Measurements from ENCODE around the gene TPD52L2.
"Not testable (repeated sequence)": the region's sequence is repeated elsewhere in the genome, so short reads cannot be mapped to it uniquely, and the experiment has no call there.

TPD52L2 gene

GRCh38 chr20:63855363-63856097 is 9.5 kb upstream of the TPD52L2 start:
- in situ Hi-C loops (cut with HindIII; ENCODE audit: low sequenced_read_pairs): no loop called here

GRCh38 chr20:63856098-63856511 is 9.0 kb upstream of the TPD52L2 start:
- in situ Hi-C loops (cut with HindIII; ENCODE audit: low sequenced_read_pairs): no loop called here

- in situ Hi-C loops (cut with HindIII; ENCODE audit: low sequenced_read_pairs): no loop called here
Measured at GRCh38 chr20:63857764-63858392, 7.2 kb upstream of the TPD52L2 start.

- in situ Hi-C loops (cut with HindIII; ENCODE audit: low sequenced_read_pairs): no loop called here
Measured at GRCh38 chr20:63858393-63859165, 6.5 kb upstream of the TPD52L2 start.

- in situ Hi-C loops (cut with HindIII; ENCODE audit: low sequenced_read_pairs): no loop called here
Measured at GRCh38 chr20:63859166-63859699, 5.8 kb upstream of the TPD52L2 start.

- in situ Hi-C loops (cut with HindIII; ENCODE audit: low sequenced_read_pairs): no loop called here
Measured at GRCh38 chr20:63860325-63861051, 4.6 kb upstream of the TPD52L2 start.

- in situ Hi-C loops (cut with HindIII; ENCODE audit: low sequenced_read_pairs): no loop called here
Measured at GRCh38 chr20:63861365-63861934, 3.6 kb upstream of the TPD52L2 start, which contains the start of gene ABHD16B. Gene ABHD16B, plus strand, starts transcription at chr20:63861498. Its CDS starts 43 bp downstream, at chr20:63861541.

GRCh38 chr20:63861981-63862901 is 2.8 kb upstream of the TPD52L2 start:
- in situ Hi-C loops (cut with HindIII; ENCODE audit: low sequenced_read_pairs): no loop called here

- in situ Hi-C loops (cut with HindIII; ENCODE audit: low sequenced_read_pairs): no loop called here
Measured at GRCh38 chr20:63863021-63863797, 1.9 kb upstream of the TPD52L2 start.

GRCh38 chr20:63863798-63864544 is 1.1 kb upstream of the TPD52L2 start:
- in situ Hi-C loops (cut with HindIII; ENCODE audit: low sequenced_read_pairs): no loop called here

- in situ Hi-C loops (cut with HindIII; ENCODE audit: low sequenced_read_pairs): no loop called here
Measured at GRCh38 chr20:63864545-63864977, 509 bp upstream of the TPD52L2 start.

GRCh38 chr20:63867042-63867441 is 2.0 kb downstream of the TPD52L2 start:
- in situ Hi-C loops (cut with HindIII; ENCODE audit: low sequenced_read_pairs): not testable (repeated sequence)

GRCh38 chr20:63868264-63868663 is 3.2 kb downstream of the TPD52L2 start:
- in situ Hi-C loops (cut with HindIII; ENCODE audit: low sequenced_read_pairs): no loop called here

GRCh38 chr20:63873477-63873971 is 8.5 kb downstream of the TPD52L2 start:
- in situ Hi-C loops (cut with HindIII; ENCODE audit: low sequenced_read_pairs): no loop called here

GRCh38 chr20:63874241-63874640 is 9.2 kb downstream of the TPD52L2 start:
- in situ Hi-C loops (cut with HindIII; ENCODE audit: low sequenced_read_pairs): not testable (repeated sequence)

- in situ Hi-C loops (cut with HindIII; ENCODE audit: low sequenced_read_pairs): no loop called here
Measured at GRCh38 chr20:63876489-63877036, 11.5 kb downstream of the TPD52L2 start.

- in situ Hi-C loops (cut with HindIII; ENCODE audit: low sequenced_read_pairs): no loop called here
Measured at GRCh38 chr20:63877755-63878470, 12.8 kb downstream of the TPD52L2 start.
